Activated B cell treated with CpG ODN at 0.5 μM for 24 hours (primary cell): ENCODE data around the gene DNASE1. TPM values are rescaled to one million over a fixed set of nuclear protein-coding genes. Genes with fewer than 3 reads are reported as not detected.
A peak's percentile ranks its signal among the peaks of the same experiment; 100 is the strongest.
"Not testable (repeated sequence)": the region's sequence is repeated elsewhere in the genome, so short reads cannot be mapped to it uniquely, and the experiment has no call there.

Experiments used
- ATAC-seq: fragments of 200-7000 bp; cut with Tn5 transposase; one replicate; pipeline ENCODE4 v1.10.0; 2021; ENCODE audit warnings: low read depth, mild to moderate bottlenecking, moderate library complexity
- CTCF ChIA-PET: fragments of 350-600 bp; sonication (Branson Sonifier 250); formaldehyde crosslinking; loops from one replicate; lab custom pipeline; 2021; ENCODE audit warnings: antibody characterized with exemption; lab: Charles Lee
- POLR2A ChIA-PET: fragments of 350-600 bp; sonication (Branson Sonifier 250); formaldehyde crosslinking; loops from one replicate; lab custom pipeline; 2021; ENCODE audit warnings: antibody characterized with exemption; lab: Charles Lee
- DNase-seq: peaks from one replicate; pipeline ENCODE4 v3.0.0; 2022
- H3K27ac Mint-ChIP-seq: one replicate; pipeline ENCODE4 v1.8.0; 2020; ENCODE audit warnings: mixed read lengths
- H3K27me3 Mint-ChIP-seq: one replicate; pipeline ENCODE4 v1.8.0; 2021; ENCODE audit warnings: mixed read lengths
- H3K36me3 Mint-ChIP-seq: one replicate; pipeline ENCODE4 v1.8.0; 2021; ENCODE audit warnings: low read depth, mixed read lengths
- H3K4me1 Mint-ChIP-seq: one replicate; pipeline ENCODE4 v1.8.0; 2021; ENCODE audit warnings: mixed read lengths
- H3K4me3 Mint-ChIP-seq: one replicate; pipeline ENCODE4 v1.8.0; 2020; ENCODE audit warnings: mild to moderate bottlenecking, mixed read lengths
- H3K9me3 Mint-ChIP-seq: one replicate; pipeline ENCODE4 v1.8.0; 2020; ENCODE audit warnings: mixed read lengths
- CTCF ChIP-seq: fragments of 200-600 bp; IDR thresholded peaks from one replicate; pipeline ENCODE4 v1.8.0; 2022; ENCODE audit warnings: antibody characterized with exemption, mild to moderate bottlenecking
- intact Hi-C: fragments of 100-400 bp; cut with micrococcal nuclease; formaldehyde crosslinking; loops from one replicate; pipeline ENCODE4 v1.15.1; 2024
- total RNA-seq: library from RNA; stranded (reverse); gene quantifications from 2 replicates; pipeline ENCODE4 v1.2.3, GENCODE V29; 2022

Gene DNASE1
- total RNA-seq: 25.6 and 28.5 TPM in 2 replicates

- intact Hi-C loops: loop anchor here (1.0 kb wide), 2 partner anchors 43 to 127 kb away; partner anchors contain the start of gene SLX4
- peak within 1 kb of the TSS; percentile 50 for H3K27ac Mint-ChIP-seq
- no peaks in the 10 kb centered on the region for H3K27me3 Mint-ChIP-seq
- TF ChIP-seq CTCF: no peak
- DNase-seq: peak; percentile 40
- peaks cover 2% of the 10 kb centered on the region for H3K4me1 Mint-ChIP-seq
- POLR2A ChIA-PET: interaction anchor here (0.6 to 1.0 kb wide), 2 partner anchors 16 to 227 kb away, joined by 3 to 4 read pairs; no protein-coding TSS in a partner anchor
- H3K9me3 Mint-ChIP-seq: no peaks in the 10 kb centered on the region
- ATAC-seq: peak; percentile 87
- CTCF ChIA-PET: interaction anchor here (0.7 to 1.4 kb wide), 4 partner anchors 15 to 1353 kb away, joined by 3 read pairs; no protein-coding TSS in a partner anchor
- no peak within 1 kb of the TSS for H3K4me3 Mint-ChIP-seq
- H3K36me3 Mint-ChIP-seq: peaks cover 56% of the 10 kb centered on the region
Observed at GRCh38 chr16:3654249-3654991, at the start of gene DNASE1. Gene DNASE1 (plus strand): TSS chr16:3654691. CDS start chr16:3655374, 683 bp downstream.

GRCh38 chr16:3606441-3606840 lies 48.0 kb upstream of the DNASE1 start:
- no peak for ATAC-seq
- no peak for DNase-seq
- CTCF ChIA-PET: no interaction called here
- POLR2A ChIA-PET: no interaction called here
- H3K4me3 Mint-ChIP-seq: no peak overlapping the region
- peaks cover 34% of the 10 kb centered on the region for H3K4me1 Mint-ChIP-seq
- TF ChIP-seq CTCF: no peak
- no peaks in the 10 kb centered on the region for H3K9me3 Mint-ChIP-seq
- intact Hi-C loops: no loop called here
- H3K27me3 Mint-ChIP-seq: no peaks in the 10 kb centered on the region
- peaks cover 27% of the 10 kb centered on the region for H3K36me3 Mint-ChIP-seq
- no peak overlapping the region for H3K27ac Mint-ChIP-seq

GRCh38 chr16:3607161-3607560 lies 47.3 kb upstream of the DNASE1 start:
- TF ChIP-seq CTCF: no peak
- H3K36me3 Mint-ChIP-seq: peaks cover 27% of the 10 kb centered on the region
- H3K9me3 Mint-ChIP-seq: no peaks in the 10 kb centered on the region
- POLR2A ChIA-PET: interaction anchor here (0.6 to 1.6 kb wide), 4 partner anchors 29 to 207 kb away, joined by 3 to 8 read pairs (median 4); no protein-coding TSS in a partner anchor
- CTCF ChIA-PET: interaction anchor here (0.8 kb wide), 1 partner anchor 81 kb away, joined by 3 read pairs; no protein-coding TSS in a partner anchor
- H3K4me3 Mint-ChIP-seq: peak overlapping the region; percentile 19
- DNase-seq: no peak
- peaks cover 40% of the 10 kb centered on the region for H3K4me1 Mint-ChIP-seq
- H3K27me3 Mint-ChIP-seq: no peaks in the 10 kb centered on the region
- intact Hi-C loops: no loop called here
- peak overlapping the region; percentile 53 for H3K27ac Mint-ChIP-seq
- no peak for ATAC-seq

- ChIA-PET CTCF (interaction anchor here (0.8 kb wide), 1 partner anchor 81 kb away, joined by 3 read pairs; no protein-coding TSS in a partner anchor), POLR2A (interaction anchor here (0.6 to 1.6 kb wide), 3 partner anchors 29 to 207 kb away, joined by 3 to 8 read pairs (median 5); no protein-coding TSS in a partner anchor)
- Mint-ChIP-seq H3K9me3 (no peaks in the 10 kb centered on the region), H3K36me3 (peaks cover 25% of the 10 kb centered on the region), H3K4me3 (no peak overlapping the region), H3K27me3 (no peaks in the 10 kb centered on the region), H3K27ac (peak overlapping the region; percentile 53), H3K4me1 (peaks cover 44% of the 10 kb centered on the region)
- no peak for TF ChIP-seq CTCF
- intact Hi-C loops: no loop called here
- no peak for DNase-seq
- ATAC-seq: no peak
Observed at GRCh38 chr16:3607634-3608033, 46.9 kb upstream of the DNASE1 start.

- Mint-ChIP-seq H3K4me1 (peaks cover 48% of the 10 kb centered on the region), H3K36me3 (peaks cover 20% of the 10 kb centered on the region), H3K27me3 (no peaks in the 10 kb centered on the region), H3K27ac (no peak overlapping the region), H3K4me3 (no peak overlapping the region), H3K9me3 (no peaks in the 10 kb centered on the region)
- CTCF ChIA-PET: no interaction called here
- no peak for DNase-seq
- POLR2A ChIA-PET: interaction anchor here (0.6 to 1.6 kb wide), 2 partner anchors 30 to 39 kb away, joined by 5 to 8 read pairs; no protein-coding TSS in a partner anchor
- TF ChIP-seq CTCF: no peak
- no peak for ATAC-seq
- intact Hi-C loops: no loop called here
Observed at GRCh38 chr16:3608069-3608468, 46.4 kb upstream of the DNASE1 start.

GRCh38 chr16:3608976-3609375 lies 45.5 kb upstream of the DNASE1 start:
- H3K27me3 Mint-ChIP-seq, H3K27ac Mint-ChIP-seq, H3K9me3 Mint-ChIP-seq, H3K4me3 Mint-ChIP-seq, CTCF ChIA-PET, POLR2A ChIA-PET, ATAC-seq, intact Hi-C loops, DNase-seq: not testable (repeated sequence)
- Mint-ChIP-seq H3K4me1 (peaks cover 54% of the 10 kb centered on the region), H3K36me3 (peaks cover 17% of the 10 kb centered on the region)
